HCT116 (cell line): ENCODE data around the gene TEKT2.

Experiments
- EZH2phosphoT487 ChIP-seq: fragments of 200-600 bp; IDR thresholded peaks from 2 replicates; pipeline ENCODE4 v1.6.1; 2018; ENCODE audit warnings: antibody characterized with exemption, borderline replicate concordance
- TF ChIP-seq, protein P1 (sequence below): IDR thresholded peaks from 2 replicates; pipeline ENCODE4 v1.6.1; 2012

DNA sequence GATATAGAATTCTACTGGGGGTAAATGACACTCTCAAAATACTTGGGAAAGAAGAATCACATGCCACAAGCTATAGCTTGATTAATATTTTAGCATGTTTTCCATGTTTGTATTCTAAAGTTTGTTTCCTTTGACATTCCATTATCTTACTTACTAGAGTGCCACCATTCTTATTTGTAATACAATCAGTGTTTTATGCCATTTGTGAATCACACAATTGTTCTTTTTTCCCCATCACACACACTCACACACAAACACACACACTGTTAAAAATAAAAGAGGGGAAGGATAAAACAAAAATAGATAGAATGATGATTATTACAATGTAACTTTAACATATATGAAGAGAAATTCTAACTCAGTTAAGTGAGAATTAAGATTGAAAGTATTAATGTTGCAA lies 16.0 kb upstream of the TEKT2 start:
- TF ChIP-seq, protein P1, sequence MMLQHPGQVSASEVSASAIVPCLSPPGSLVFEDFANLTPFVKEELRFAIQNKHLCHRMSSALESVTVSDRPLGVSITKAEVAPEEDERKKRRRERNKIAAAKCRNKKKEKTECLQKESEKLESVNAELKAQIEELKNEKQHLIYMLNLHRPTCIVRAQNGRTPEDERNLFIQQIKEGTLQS: no peak
- no peak for TF ChIP-seq EZH2phosphoT487
